ENCODE measurements around the gene MEFV. TPM values are rescaled to one million over a fixed set of nuclear protein-coding genes. Genes with fewer than 3 reads are reported as not detected.

The MEFV gene
- total and polyA plus RNA-seq, 2 of the 13 experiments (the other 11 are each of a cell fraction or from before 2014, with no cell fraction given): 0.22 TPM; not detected in 1

GRCh38 chr16:3282730-3283542 lies 26.5 kb upstream of the MEFV start, which contains the start of gene ZNF263 (continued):
- TF ChIP-seq ZNF574 (CRISPR knock-in tag; IDR thresholded peaks at IDR 0.05): peak; percentile 91
- TF ChIP-seq ZNF619 (CRISPR knock-in tag; IDR thresholded peaks at IDR 0.05): no peak; the same call in 1 of the 2 replicates
- 0 out of 2 replicates have a peak, but pooled peaks have one; percentile 33 for TF ChIP-seq ARID5B (CRISPR knock-in tag; IDR thresholded peaks at IDR 0.05)
- peak; percentile 82 for TF ChIP-seq ZGPAT (CRISPR knock-in tag; IDR thresholded peaks at IDR 0.05)
- TF ChIP-seq KLF11 (CRISPR knock-in tag; IDR thresholded peaks at IDR 0.05): peak; percentile 41; the same call in 1 of the 2 replicates
- peak in 1 of 2 experiments; percentile 27; a peak in 1 of 4 replicates for TF ChIP-seq NR2F1 (CRISPR knock-in tag; IDR thresholded peaks at IDR 0.05)
- TF ChIP-seq MXD4 (CRISPR knock-in tag; IDR thresholded peaks at IDR 0.05): peak; percentile 64
- TF ChIP-seq ZNF292 (CRISPR knock-in tag; IDR thresholded peaks at IDR 0.05; ENCODE audit: borderline replicate concordance, low read depth): no peak
- TF ChIP-seq REST (IDR thresholded peaks at IDR 0.05; ENCODE audit: borderline replicate concordance in 1 of 2, low read depth in 1 of 2, low read length in 2 of 2): no peak; a peak in 2 of 4 replicates
- TF ChIP-seq REPIN1 (CRISPR knock-in tag; IDR thresholded peaks at IDR 0.05; ENCODE audit: borderline replicate concordance, low read depth): 0 out of 2 replicates have a peak, but pooled peaks have one; percentile 17
- TF ChIP-seq HNRNPH1 (optimal IDR thresholded peaks at IDR 0.05; ENCODE audit: low read depth, low read length): no peak
- no peak for TF ChIP-seq ATM (IDR thresholded peaks at IDR 0.05; ENCODE audit: borderline replicate concordance)
- no peak; the same call in 1 of the 2 replicates for TF ChIP-seq ZNF350 (CRISPR knock-in tag; IDR thresholded peaks at IDR 0.05; ENCODE audit: borderline replicate concordance, low read depth)
- TF ChIP-seq ZNF343 (CRISPR knock-in tag; IDR thresholded peaks at IDR 0.05): 0 out of 2 replicates have a peak, but pooled peaks have one; percentile 48
